Measurements from ENCODE around the gene ZNF697. TPM values are rescaled to one million over a fixed set of nuclear protein-coding genes. Genes with fewer than 3 reads are reported as not detected.

Gene ZNF697
- total RNA-seq, 1 experiment from 2014 or later = 4.8 TPM

DNA sequence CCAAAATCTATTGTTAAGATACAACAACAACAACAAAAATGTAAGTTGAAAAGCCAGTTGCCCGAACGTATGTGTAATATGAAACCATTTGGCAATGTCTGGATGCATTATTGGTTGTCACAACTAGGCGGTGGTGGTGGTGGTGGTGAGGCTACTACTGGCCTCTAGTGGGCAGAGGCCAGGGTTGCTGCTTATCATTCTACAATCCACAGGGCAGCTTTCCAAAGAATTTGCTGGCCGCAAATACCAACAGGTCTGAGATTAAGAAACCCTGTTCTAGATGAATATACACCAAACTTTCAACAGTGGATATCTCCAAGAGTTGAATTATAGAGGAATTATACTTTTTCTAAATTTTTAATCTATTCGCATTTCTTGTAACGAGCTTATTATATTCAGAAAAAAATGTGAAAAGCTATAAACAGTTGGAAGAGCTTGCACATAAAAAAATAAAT lies 26.8 kb upstream of the ZNF697 start:
- Histone ChIP-seq H3K4me3 (ENCODE audit: low read depth, low read length, poor library complexity, severe bottlenecking) (peak overlapping the region; percentile 43), H3K36me3 (ENCODE audit: insufficient read depth, low read length, poor library complexity, severe bottlenecking) (no peaks in the 10 kb centered on the region), H3K9me3 (ENCODE audit: low read depth, low read length, poor library complexity, severe bottlenecking) (no peaks in the 10 kb centered on the region), H3K4me1 (ENCODE audit: insufficient read depth, low read length, poor library complexity, severe bottlenecking) (peaks cover 12% of the 10 kb centered on the region), H3K27me3 (replicated peaks; ENCODE audit: insufficient read depth, low read depth, low read length, poor library complexity) (no peaks in the 10 kb centered on the region), H3K27ac (ENCODE audit: low read depth, low read length, poor library complexity, severe bottlenecking) (no peak overlapping the region)
- ChIA-PET POLR2A (ENCODE audit: low non-redundant PET) (interaction anchor here (1.0 to 1.7 kb wide), 2 partner anchors 27 to 37 kb away, joined by 3 to 10 read pairs; partner anchors contain the start of genes PHGDH and ZNF697), CTCF (interaction anchor here (0.8 to 2.7 kb wide), 9 partner anchors 8 to 64 kb away, joined by 3 to 17 read pairs (median 6); partner anchors contain the start of genes PHGDH and ZNF697)
- DNase-seq (ENCODE audit: low spot score) = peak; percentile 95
- TF ChIP-seq EZH2 (IDR thresholded peaks at IDR 0.05; ENCODE audit: borderline replicate concordance, low read depth, low read length, poor library complexity, severe bottlenecking) = no peak
- TF ChIP-seq, protein P1, sequence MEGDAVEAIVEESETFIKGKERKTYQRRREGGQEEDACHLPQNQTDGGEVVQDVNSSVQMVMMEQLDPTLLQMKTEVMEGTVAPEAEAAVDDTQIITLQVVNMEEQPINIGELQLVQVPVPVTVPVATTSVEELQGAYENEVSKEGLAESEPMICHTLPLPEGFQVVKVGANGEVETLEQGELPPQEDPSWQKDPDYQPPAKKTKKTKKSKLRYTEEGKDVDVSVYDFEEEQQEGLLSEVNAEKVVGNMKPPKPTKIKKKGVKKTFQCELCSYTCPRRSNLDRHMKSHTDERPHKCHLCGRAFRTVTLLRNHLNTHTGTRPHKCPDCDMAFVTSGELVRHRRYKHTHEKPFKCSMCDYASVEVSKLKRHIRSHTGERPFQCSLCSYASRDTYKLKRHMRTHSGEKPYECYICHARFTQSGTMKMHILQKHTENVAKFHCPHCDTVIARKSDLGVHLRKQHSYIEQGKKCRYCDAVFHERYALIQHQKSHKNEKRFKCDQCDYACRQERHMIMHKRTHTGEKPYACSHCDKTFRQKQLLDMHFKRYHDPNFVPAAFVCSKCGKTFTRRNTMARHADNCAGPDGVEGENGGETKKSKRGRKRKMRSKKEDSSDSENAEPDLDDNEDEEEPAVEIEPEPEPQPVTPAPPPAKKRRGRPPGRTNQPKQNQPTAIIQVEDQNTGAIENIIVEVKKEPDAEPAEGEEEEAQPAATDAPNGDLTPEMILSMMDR (conservative IDR thresholded peaks at IDR 0.05; ENCODE audit: low read depth, low read length) = peak; percentile 95
- no TSS peak for BruUV-seq (replicated peaks)
- intact Hi-C loops (cut with micrococcal nuclease; ENCODE audit: unreplicated experiment) = loop anchor here (2.0 to 10.0 kb wide), 3 partner anchors 38 to 390 kb away; no protein-coding TSS in a partner anchor

DNA sequence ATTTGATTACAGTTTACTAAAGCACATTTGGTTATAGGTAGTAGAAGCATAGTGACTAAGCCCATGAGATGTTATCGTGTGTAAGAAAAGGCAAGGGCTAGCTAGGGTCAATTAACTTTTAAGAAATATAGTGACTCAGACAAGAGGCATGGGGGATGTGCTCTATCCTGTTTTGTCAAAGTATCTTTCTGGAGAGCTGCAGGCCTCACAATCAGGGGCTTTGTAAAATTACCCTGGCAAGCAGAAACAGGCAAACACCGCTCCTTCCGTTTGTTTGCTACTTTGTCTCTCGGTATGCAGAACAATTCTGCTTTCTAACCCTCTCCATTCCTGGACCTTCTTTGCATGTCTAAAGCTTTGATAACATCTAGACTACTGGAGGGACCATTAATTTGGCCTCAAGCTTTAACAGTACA lies 26.1 kb upstream of the ZNF697 start:
- POLR2A ChIA-PET (ENCODE audit: low non-redundant PET) = interaction anchor here (1.7 kb wide), 1 partner anchor 38 kb away, joined by 10 read pairs; the partner anchor contains the start of gene PHGDH
- CTCF ChIA-PET = interaction anchor here (1.5 to 2.7 kb wide), 2 partner anchors 26 to 60 kb away, joined by 6 to 17 read pairs; partner anchors contain the start of gene ZNF697
- no peak for DNase-seq (ENCODE audit: low spot score)
- intact Hi-C loops (cut with micrococcal nuclease; ENCODE audit: unreplicated experiment) = loop anchor here (2.0 to 10.0 kb wide), 3 partner anchors 39 to 389 kb away; no protein-coding TSS in a partner anchor
- Histone ChIP-seq H3K4me1 (ENCODE audit: insufficient read depth, low read length, poor library complexity, severe bottlenecking) (peaks cover 5% of the 10 kb centered on the region), H3K36me3 (ENCODE audit: insufficient read depth, low read length, poor library complexity, severe bottlenecking) (no peaks in the 10 kb centered on the region), H3K4me3 (ENCODE audit: low read depth, low read length, poor library complexity, severe bottlenecking) (no peak overlapping the region), H3K27me3 (replicated peaks; ENCODE audit: insufficient read depth, low read depth, low read length, poor library complexity) (no peaks in the 10 kb centered on the region), H3K9me3 (ENCODE audit: low read depth, low read length, poor library complexity, severe bottlenecking) (no peaks in the 10 kb centered on the region), H3K27ac (ENCODE audit: low read depth, low read length, poor library complexity, severe bottlenecking) (no peak overlapping the region)
- no TSS peak for BruUV-seq (replicated peaks)
- TF ChIP-seq EZH2 (IDR thresholded peaks at IDR 0.05; ENCODE audit: borderline replicate concordance, low read depth, low read length, poor library complexity, severe bottlenecking) = no peak
- TF ChIP-seq, protein P1 (conservative IDR thresholded peaks at IDR 0.05; ENCODE audit: low read depth, low read length) = no peak

GRCh38 chr1:119673171-119673940 lies 25.3 kb upstream of the ZNF697 start:
- H3K4me1 ChIP-seq (ENCODE audit: insufficient read depth, low read length, poor library complexity, severe bottlenecking) = no peaks in the 10 kb centered on the region
- no peaks in the 10 kb centered on the region for H3K36me3 ChIP-seq (ENCODE audit: insufficient read depth, low read length, poor library complexity, severe bottlenecking)
- no peak overlapping the region for H3K27ac ChIP-seq (ENCODE audit: low read depth, low read length, poor library complexity, severe bottlenecking)
- ChIA-PET CTCF (no interaction called here), POLR2A (ENCODE audit: low non-redundant PET) (interaction anchor here (1.7 kb wide), 1 partner anchor 39 kb away, joined by 10 read pairs; the partner anchor contains the start of gene PHGDH)
- H3K4me3 ChIP-seq (ENCODE audit: low read depth, low read length, poor library complexity, severe bottlenecking) = no peak overlapping the region
- no peak for DNase-seq (ENCODE audit: low spot score)
- no peaks in the 10 kb centered on the region for H3K9me3 ChIP-seq (ENCODE audit: low read depth, low read length, poor library complexity, severe bottlenecking)
- TF ChIP-seq EZH2 (IDR thresholded peaks at IDR 0.05; ENCODE audit: borderline replicate concordance, low read depth, low read length, poor library complexity, severe bottlenecking) = no peak
- TF ChIP-seq, protein P1 (conservative IDR thresholded peaks at IDR 0.05; ENCODE audit: low read depth, low read length) = no peak
- intact Hi-C loops (cut with micrococcal nuclease; ENCODE audit: unreplicated experiment) = loop anchor here (10.0 kb wide), 1 partner anchor 389 kb away; no protein-coding TSS in a partner anchor
- H3K27me3 ChIP-seq (replicated peaks; ENCODE audit: insufficient read depth, low read depth, low read length, poor library complexity) = no peaks in the 10 kb centered on the region
- no TSS peak for BruUV-seq (replicated peaks)

All from A673 (cell line).